ENCODE results near the gene FMNL3. TPM values are rescaled to one million over a fixed set of nuclear protein-coding genes. Genes with fewer than 3 reads are reported as not detected.

Gene FMNL3
- total and polyA plus RNA-seq, 2 of the 8 experiments (the other 6 are each of a cell fraction or from before 2014, with no cell fraction given), result 8.6 to 29.0 TPM

DNA sequence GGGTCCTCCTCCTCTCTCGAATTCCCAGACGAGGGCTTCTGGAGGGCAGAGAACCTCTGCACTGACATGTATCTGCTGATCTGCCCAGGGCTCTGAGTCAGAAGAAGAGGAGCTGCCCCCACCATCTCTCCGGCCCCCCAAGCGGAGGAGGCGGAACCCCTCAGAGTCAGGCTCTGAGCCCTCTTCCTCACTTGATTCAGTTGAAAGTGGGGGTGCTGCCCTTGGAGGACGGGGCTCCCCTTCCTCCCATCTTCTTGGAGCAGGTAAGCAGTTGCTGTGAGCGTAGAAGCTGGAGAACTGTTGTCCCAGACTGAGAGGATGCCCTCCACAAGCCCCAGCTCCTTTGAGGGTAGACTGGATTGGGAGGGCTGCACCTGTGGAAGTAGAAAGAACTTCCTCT is 64.1 kb downstream of the FMNL3 start:
- Histone ChIP-seq H3K18ac (ENCODE audit: extremely low read depth, low read length) (no peak overlapping the region), H3K27me3 (replicated peaks in 1 of 4; ENCODE audit: control insufficient read depth in 3 of 4, extremely low read depth in 1 of 4, insufficient read depth in 3 of 4, low read length in 3 of 4) (no peaks in the 10 kb centered on the region), H3K27ac (ENCODE audit: low read depth, low read length) (no peak overlapping the region), H2AFZ (ENCODE audit: low read length) (no peak overlapping the region), H3K9me3 (ENCODE audit: insufficient read depth in 2 of 2, low read depth in 1 of 2, low read length in 1 of 2) (no peaks in the 10 kb centered on the region), H4K20me1 (replicated peaks in 1 of 2; ENCODE audit: control insufficient read depth in 1 of 2, insufficient read depth in 2 of 2, low read length in 2 of 2) (peaks cover 0 to 9% of the 10 kb centered on the region in 2 experiments), H3K23ac (ENCODE audit: insufficient read length) (no peak overlapping the region), H4K5ac (ENCODE audit: insufficient read length, low read depth, low read length) (no peak overlapping the region), H3K9ac (replicated peaks in 1 of 4; ENCODE audit: extremely low read depth in 1 of 4, low read depth in 3 of 4, low read length in 3 of 4) (no peak overlapping the region), H3K79me1 (ENCODE audit: low read depth, low read length) (no peaks in the 10 kb centered on the region), H2BK120ac (replicated peaks; ENCODE audit: low read depth, low read length) (no peak overlapping the region), H3K56ac (replicated peaks; ENCODE audit: insufficient read length, low read depth, low read length) (no peak overlapping the region), H2BK20ac (ENCODE audit: low read length) (no peak overlapping the region), H4K8ac (ENCODE audit: extremely low read depth, insufficient read depth, low read length) (no peak overlapping the region), H2BK5ac (ENCODE audit: low read depth, low read length) (no peak overlapping the region; the same call in 1 of the 2 replicates), H3K4me1 (replicated peaks in 1 of 4; ENCODE audit: control insufficient read depth in 3 of 4, insufficient read depth in 4 of 4, low read length in 3 of 4) (no peaks in the 10 kb centered on the region), H3K23me2 (ENCODE audit: low read depth, low read length) (no peaks in the 10 kb centered on the region), H3K14ac (ENCODE audit: insufficient read length) (no peak overlapping the region), H3K4ac (replicated peaks; ENCODE audit: insufficient read length, low read depth, low read length) (no peak overlapping the region), H3K4me3 (ENCODE audit: extremely low read depth in 1 of 4, insufficient read depth in 2 of 4, low read depth in 3 of 4, low read length in 4 of 4) (no peak overlapping the region), H2BK15ac (ENCODE audit: low read length) (no peak overlapping the region), H3K79me2 (ENCODE audit: control insufficient read depth in 1 of 2, insufficient read depth in 2 of 2, low read length in 2 of 2) (no peaks in the 10 kb centered on the region), H3K36me3 (ENCODE audit: control insufficient read depth in 2 of 4, insufficient read depth in 4 of 4, low read length in 3 of 4) (peaks cover 6 to 39% (median 21%) of the 10 kb centered on the region in 4 experiments; a peak in 7 of 8 replicates), H2AK5ac (ENCODE audit: low read depth, low read length) (no peak overlapping the region), H2BK12ac (ENCODE audit: low read depth, low read length) (no peak overlapping the region), H4K91ac (replicated peaks; ENCODE audit: insufficient read length, low read length) (no peak overlapping the region), H3K4me2 (ENCODE audit: insufficient read depth in 1 of 2, low read depth in 2 of 2, low read length in 2 of 2) (no peak overlapping the region)
- no peak for FAIRE-seq
- ChIA-PET CTCF (ENCODE audit: partially characterized antibody) (interaction anchor here (0.6 to 12.7 kb wide), 33 partner anchors 8 to 333 kb away, joined by 3 to 222 read pairs (median 6); partner anchors contain the start of genes FMNL3, PRPF40B and TMBIM6), POLR2A (ENCODE audit: partially characterized antibody) (interaction anchor here (0.6 to 5.8 kb wide), 9 partner anchors 10 to 98 kb away, joined by 3 to 21 read pairs (median 3); partner anchors contain the start of genes FMNL3 and TMBIM6)
- no peak for DNase-seq (ENCODE audit: low read depth in 1 of 2, low spot score in 2 of 2)
- TF ChIP-seq, protein P1, sequence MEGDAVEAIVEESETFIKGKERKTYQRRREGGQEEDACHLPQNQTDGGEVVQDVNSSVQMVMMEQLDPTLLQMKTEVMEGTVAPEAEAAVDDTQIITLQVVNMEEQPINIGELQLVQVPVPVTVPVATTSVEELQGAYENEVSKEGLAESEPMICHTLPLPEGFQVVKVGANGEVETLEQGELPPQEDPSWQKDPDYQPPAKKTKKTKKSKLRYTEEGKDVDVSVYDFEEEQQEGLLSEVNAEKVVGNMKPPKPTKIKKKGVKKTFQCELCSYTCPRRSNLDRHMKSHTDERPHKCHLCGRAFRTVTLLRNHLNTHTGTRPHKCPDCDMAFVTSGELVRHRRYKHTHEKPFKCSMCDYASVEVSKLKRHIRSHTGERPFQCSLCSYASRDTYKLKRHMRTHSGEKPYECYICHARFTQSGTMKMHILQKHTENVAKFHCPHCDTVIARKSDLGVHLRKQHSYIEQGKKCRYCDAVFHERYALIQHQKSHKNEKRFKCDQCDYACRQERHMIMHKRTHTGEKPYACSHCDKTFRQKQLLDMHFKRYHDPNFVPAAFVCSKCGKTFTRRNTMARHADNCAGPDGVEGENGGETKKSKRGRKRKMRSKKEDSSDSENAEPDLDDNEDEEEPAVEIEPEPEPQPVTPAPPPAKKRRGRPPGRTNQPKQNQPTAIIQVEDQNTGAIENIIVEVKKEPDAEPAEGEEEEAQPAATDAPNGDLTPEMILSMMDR (IDR thresholded peaks at IDR 0.05; ENCODE audit: control extremely low read depth in 1 of 3, insufficient read depth in 1 of 3, low read depth in 1 of 3, low read length in 3 of 3), result no peak
- 95% methylated on average over 4 of the region's 7 CpGs; no CpG with 5 or more reads in 1 of the 2 experiments for WGBS, 2 experiments (ENCODE audit: extremely low coverage in 1 of 2, insufficient coverage in 1 of 2, insufficient read length in 1 of 2, insufficient replicate concordance in 2 of 2, low coverage in 1 of 2, low lambda C conversion rate in 2 of 2, missing lambda C conversion rate in 1 of 2)

Measured in H1 (cell line).